K562 (cell line): Measurements from ENCODE around the gene SMIM30. TPM values are rescaled to one million over a fixed set of nuclear protein-coding genes. Genes with fewer than 3 reads are reported as not detected.

Experiments used
- BRCA1 ChIP-seq, 2 experiments: fragments of 450-650 bp in 1 of 2; sonication (generic) in 1 of 2; formaldehyde crosslinking in 1 of 2; IDR thresholded peaks; 2 replicates each; pipeline versions ENCODE4 v1.5.0 to v1.6.1; 2017 to 2020; ENCODE audit warnings: mild to moderate bottlenecking in 1 of 2, missing genetic modification reagents in 1 of 2
- CBX3 ChIP-seq, 2 experiments: IDR thresholded peaks; 1 replicate in 1 of 2; 2 replicates in 1 of 2; pipeline ENCODE4 v1.6.1; 2012; ENCODE audit warnings: inconsistent platforms in 2 of 2, low read length in 2 of 2, borderline replicate concordance in 1 of 2, control low read depth in 1 of 2
- DACH1 ChIP-seq: fragments of 450-650 bp; IDR thresholded peaks from 2 replicates; pipeline ENCODE4 v1.6.1; 2018; ENCODE audit not compliant: partially characterized antibody
- E2F8 ChIP-seq: fragments of 450-650 bp; IDR thresholded peaks from 2 replicates; pipeline ENCODE4 v1.7.1; 2018; ENCODE audit warnings: mild to moderate bottlenecking, low read depth; ENCODE audit not compliant: partially characterized antibody
- ETS2 ChIP-seq: IDR thresholded peaks from 2 replicates; pipeline ENCODE4 v1.6.1; 2016; ENCODE audit warnings: borderline replicate concordance, missing genetic modification characterization, mild to moderate bottlenecking, moderate library complexity, missing compliant biosample characterization; ENCODE audit not compliant: poor library complexity, severe bottlenecking
- EZH2 ChIP-seq: IDR thresholded peaks from 2 replicates; pipeline ENCODE4 v1.6.1; 2012; ENCODE audit warnings: low read depth, mild to moderate bottlenecking, inconsistent platforms, low read length, borderline replicate concordance
- FUS ChIP-seq: fragments of 200-400 bp; formaldehyde crosslinking; optimal IDR thresholded peaks from 2 replicates; pipeline ENCODE3; 2017; ENCODE audit warnings: low read depth, low read length
- GTF2A2 ChIP-seq: IDR thresholded peaks from 2 replicates; pipeline ENCODE4 v1.6.1; 2016; ENCODE audit warnings: mild to moderate bottlenecking, missing genetic modification characterization, missing compliant biosample characterization
- HMG20B ChIP-seq: fragments of 250-450 bp; sonication (Bioruptor Pico); IDR thresholded peaks from 2 replicates; pipeline ENCODE4 v1.5.0; 2021; ENCODE audit warnings: mild to moderate bottlenecking
- IRF2 ChIP-seq: sonication (generic); formaldehyde crosslinking; IDR thresholded peaks from 2 replicates; pipeline ENCODE4 v1.8.1; 2022; ENCODE audit warnings: mild to moderate bottlenecking, missing genetic modification reagents
- NR3C1 ChIP-seq: sonication (generic); formaldehyde crosslinking; IDR thresholded peaks from 2 replicates; pipeline ENCODE4 v1.8.1; 2022; ENCODE audit warnings: missing genetic modification reagents
- PCBP2 ChIP-seq: fragments of 200-400 bp; formaldehyde crosslinking; IDR thresholded peaks from 2 replicates; pipeline ENCODE4 v1.6.1; 2018; ENCODE audit warnings: low read length, low read depth, mild to moderate bottlenecking, moderate library complexity; ENCODE audit not compliant: poor library complexity, severe bottlenecking
- RAD51 ChIP-seq: fragments of 450-650 bp; IDR thresholded peaks from 2 replicates; pipeline ENCODE4 v1.7.1; 2016; ENCODE audit warnings: low read depth, mild to moderate bottlenecking, borderline replicate concordance
- RUNX1 ChIP-seq: sonication (generic); IDR thresholded peaks from 2 replicates; pipeline ENCODE4 v1.6.1; 2016; ENCODE audit warnings: antibody characterized with exemption, low read depth
- SFPQ ChIP-seq: fragments of 200-400 bp; formaldehyde crosslinking; IDR thresholded peaks from 2 replicates; pipeline ENCODE4 v1.6.1; 2017; ENCODE audit warnings: mild to moderate bottlenecking, low read depth, low read length, moderate library complexity
- SIRT6 ChIP-seq: IDR thresholded peaks from one replicate; pipeline ENCODE4 v1.6.1; 2012; ENCODE audit warnings: low read depth, mild to moderate bottlenecking, control low read depth, inconsistent platforms, low read length, moderate library complexity
- SMAD4 ChIP-seq: fragments of 250-450 bp; sonication (Bioruptor Pico); conservative IDR thresholded peaks from 2 replicates; pipeline ENCODE4 v1.8.0; 2021; ENCODE audit warnings: inconsistent platforms, mild to moderate bottlenecking, moderate library complexity
- SNAPC5 ChIP-seq: fragments of 250-450 bp; sonication (Bioruptor Pico); IDR thresholded peaks from 2 replicates; pipeline ENCODE4 v1.8.0; 2021; ENCODE audit warnings: moderate library complexity, mild to moderate bottlenecking, inconsistent platforms
- SNIP1 ChIP-seq: fragments of 450-650 bp; IDR thresholded peaks from 2 replicates; pipeline ENCODE4 v1.7.1; 2017; ENCODE audit warnings: low read depth, mild to moderate bottlenecking
- STAT5B ChIP-seq: fragments of 250-450 bp; sonication (Bioruptor Pico); IDR thresholded peaks from 2 replicates; pipeline ENCODE4 v1.8.0; 2021; ENCODE audit warnings: mild to moderate bottlenecking, inconsistent platforms
- TBL1XR1 ChIP-seq, 2 experiments: IDR thresholded peaks; 2 replicates each; pipeline ENCODE4 v1.6.1; 2012; ENCODE audit warnings: improper control_type of control experiment in 2 of 2, low read length in 2 of 2, mild to moderate bottlenecking in 1 of 2
- XRCC4 ChIP-seq: IDR thresholded peaks from one replicate; pipeline ENCODE4 v1.6.1; 2011; ENCODE audit not compliant: insufficient read depth, insufficient read length; ENCODE audit errors: extremely low read depth
- ZFX ChIP-seq: sonication (generic); formaldehyde crosslinking; IDR thresholded peaks from 2 replicates; pipeline ENCODE4 v1.8.0; 2022; ENCODE audit warnings: mild to moderate bottlenecking, missing genetic modification reagents, moderate library complexity
- ZNF143 ChIP-seq: sonication (generic); formaldehyde crosslinking; IDR thresholded peaks from 2 replicates; pipeline ENCODE4 v1.9.0; 2022; ENCODE audit warnings: mild to moderate bottlenecking, missing genetic modification reagents
- ZNF253 ChIP-seq: fragments of 250-450 bp; sonication (Bioruptor Pico); conservative IDR thresholded peaks from 2 replicates; pipeline ENCODE4 v1.6.1; 2021; ENCODE audit warnings: mild to moderate bottlenecking
- ZNF586 ChIP-seq: fragments of 450-650 bp; formaldehyde crosslinking; conservative IDR thresholded peaks from 2 replicates; pipeline ENCODE4 v1.4.0; 2020; ENCODE audit warnings: mild to moderate bottlenecking, moderate library complexity
- ZNF699 ChIP-seq: fragments of 250-450 bp; sonication (Bioruptor Pico); IDR thresholded peaks from 2 replicates; pipeline ENCODE4 v1.8.0; 2021; ENCODE audit warnings: mild to moderate bottlenecking, moderate library complexity; ENCODE audit not compliant: insufficient replicate concordance
- polyA plus RNA-seq, 8 experiments: library from polyadenylated mRNA; depleted of rRNA in 4 of 8; stranded (reverse) in 5 of 8; unstranded in 3 of 8; fragments of >200 nt; fragmentation: Nextera tagmentation in 2 of 8; fragmentation: Illumina TruSeq in 1 of 8; extraction: Ambion mirVana in 2 of 8; extraction: Trizol in 1 of 8; gene quantifications; 2 replicates each; pipeline versions ENCODE4 v1.2.1 to v1.2.3, GENCODE V29; 2011 to 2014; ENCODE audit warnings: inconsistent platforms in 1 of 8, missing spikeins in 1 of 8
- total RNA-seq, 7 experiments: library from RNA; depleted of rRNA in 6 of 7; stranded (reverse); fragments of >200 nt in 6 of 7; fragmentation: Illumina TruSeq in 2 of 7; extraction: Trizol in 2 of 7; gene quantifications; 2 replicates each; pipeline versions ENCODE4 v1.2.1 to v1.2.3, GENCODE V29; 2011 to 2021; ENCODE audit warnings: low replicate concordance in 1 of 7

SMIM30 gene
- total and polyA plus RNA-seq, 9 of the 15 experiments (the other 6 are each of a cell fraction or from before 2014, with no cell fraction given) = 161 to 891 (median 316) TPM

- no peak for TF ChIP-seq E2F8
- TF ChIP-seq BRCA1 (IDR thresholded peaks at IDR 0.05) = no peak
- TF ChIP-seq BRCA1 (CRISPR knock-in tag; IDR thresholded peaks at IDR 0.05) = no peak
- no peak for TF ChIP-seq ZNF143
- no peak for TF ChIP-seq STAT5B (CRISPR knock-in tag)
- no peak for TF ChIP-seq NR3C1 (CRISPR knock-in tag)
- TF ChIP-seq SIRT6 = no peak
- TF ChIP-seq PCBP2 = no peak
- no peak for TF ChIP-seq IRF2
- TF ChIP-seq ZNF699 (CRISPR knock-in tag) = no peak
- no peak for TF ChIP-seq ZFX (CRISPR knock-in tag)
- no peak for TF ChIP-seq HMG20B (CRISPR knock-in tag)
- no peak for TF ChIP-seq RUNX1
- no peak for TF ChIP-seq DACH1
- TF ChIP-seq SNIP1 = no peak
- no peak for TF ChIP-seq RAD51
- TF ChIP-seq SFPQ = no peak
- no peak for TF ChIP-seq CBX3 (IDR thresholded peaks at IDR 0.05; ENCODE audit: borderline replicate concordance in 1 of 2, low read length in 2 of 2)
- TF ChIP-seq SNAPC5 (CRISPR knock-in tag) = no peak
- no peak for TF ChIP-seq FUS
- no peak for TF ChIP-seq EZH2
- no peak for TF ChIP-seq TBL1XR1 (IDR thresholded peaks at IDR 0.05; ENCODE audit: low read length in 2 of 2)
- no peak for TF ChIP-seq ZNF253 (CRISPR knock-in tag)
- TF ChIP-seq ETS2 (tag) = no peak
- TF ChIP-seq ZNF586 (CRISPR knock-in tag) = no peak
- TF ChIP-seq XRCC4 = no peak
- TF ChIP-seq GTF2A2 (tag) = no peak
- 0 out of 2 replicates have a peak, but pooled peaks have one; percentile 46 for TF ChIP-seq SMAD4 (CRISPR knock-in tag)
These were observed 7.4 kb upstream of the SMIM30 start (continued) for GRCh38 chr7:113125728-113126127.
